ENCODE results near the gene CORT. TPM values are rescaled to one million over a fixed set of nuclear protein-coding genes. Genes with fewer than 3 reads are reported as not detected.
A peak's percentile ranks its signal among the peaks of the same experiment; 100 is the strongest.

Gene CORT
- total and polyA plus RNA-seq, 5 experiments from 2014 or later: 0.22 to 0.44 TPM; not detected in 3

- Mint-ChIP-seq H3K4me1 (peaks cover 12 to 23% (median 20%) of the 10 kb centered on the region in 4 donors), H3K9me3 (peaks cover 0 to 2% (median 0%) of the 10 kb centered on the region in 9 donors), H3K36me3 (peaks cover 0 to 22% (median 0%) of the 10 kb centered on the region in 3 donors), H3K4me3 (no peak overlapping the region), H3K27me3 (no peaks in the 10 kb centered on the region), H3K27ac (no peak overlapping the region)
- POLR2A ChIA-PET: interaction anchor here (0.7 kb wide), 1 partner anchor 486 kb away, joined by 4 read pairs; no protein-coding TSS in a partner anchor
- DNase-seq (no peak), ATAC-seq (no peak)
Observed at GRCh38 chr1:10490286-10490970, 40.6 kb downstream of the CORT start.

GRCh38 chr1:10494418-10494753, 44.6 kb downstream of the CORT start:
- Mint-ChIP-seq H3K9me3 (no peaks in the 10 kb centered on the region), H3K36me3 (peaks cover 0 to 19% (median 0%) of the 10 kb centered on the region in 3 donors), H3K4me1 (peaks cover 34 to 54% (median 47%) of the 10 kb centered on the region in 4 donors), H3K27me3 (no peaks in the 10 kb centered on the region), H3K4me3 (peak overlapping the region in 7 of 10 donors; percentile 76 to 93 (median 90)), H3K27ac (peak overlapping the region in 8 of 10 donors; percentile 91 to 99 (median 96))
- DNase-seq: no peak
- ATAC-seq: no peak
- POLR2A ChIA-PET: interaction anchor here (1.0 to 3.4 kb wide), 8 partner anchors 13 to 519 kb away, joined by 3 to 16 read pairs (median 6); partner anchors contain the start of genes CENPS and PEX14

GRCh38 chr1:10494754-10495474, 45.1 kb downstream of the CORT start:
- peaks cover 0 to 20% (median 0%) of the 10 kb centered on the region in 3 donors for H3K36me3 Mint-ChIP-seq
- H3K4me3 Mint-ChIP-seq: peak overlapping the region; percentile 76 to 93 (median 89)
- ATAC-seq (peak; percentile 71 to 82), DNase-seq (peak; percentile 61 to 85 (median 74))
- H3K27ac Mint-ChIP-seq: peak overlapping the region; percentile 91 to 99 (median 96)
- no peaks in the 10 kb centered on the region for H3K9me3 Mint-ChIP-seq
- H3K27me3 Mint-ChIP-seq: no peaks in the 10 kb centered on the region
- peaks cover 31 to 56% (median 50%) of the 10 kb centered on the region in 4 donors for H3K4me1 Mint-ChIP-seq
- POLR2A ChIA-PET: interaction anchor here (1.0 to 3.4 kb wide), 8 partner anchors 12 to 409 kb away, joined by 3 to 16 read pairs (median 6); partner anchors contain the start of genes CENPS, PEX14 and PGD

- POLR2A ChIA-PET: interaction anchor here (1.0 to 3.4 kb wide), 9 partner anchors 11 to 517 kb away, joined by 3 to 16 read pairs (median 4); partner anchors contain the start of genes CENPS, PEX14, PGD and TARDBP
- H3K36me3 Mint-ChIP-seq: peaks cover 0 to 20% (median 0%) of the 10 kb centered on the region in 3 donors
- ATAC-seq (peak in 1 of 2 donors; percentile 51), DNase-seq (no peak)
- H3K9me3 Mint-ChIP-seq: no peaks in the 10 kb centered on the region
- peaks cover 30 to 56% (median 51%) of the 10 kb centered on the region in 4 donors for H3K4me1 Mint-ChIP-seq
- peak overlapping the region; percentile 76 to 93 (median 89) for H3K4me3 Mint-ChIP-seq
- H3K27me3 Mint-ChIP-seq: no peaks in the 10 kb centered on the region
- H3K27ac Mint-ChIP-seq: peak overlapping the region; percentile 91 to 99 (median 96)
Observed at GRCh38 chr1:10495475-10495817, 45.6 kb downstream of the CORT start.

- peak overlapping the region; percentile 76 to 93 (median 89) for H3K4me3 Mint-ChIP-seq
- ATAC-seq (peak; percentile 64 to 70), DNase-seq (peak in 9 of 10 donors; percentile 33 to 75 (median 63))
- no peaks in the 10 kb centered on the region for H3K27me3 Mint-ChIP-seq
- POLR2A ChIA-PET: interaction anchor here (1.0 to 3.4 kb wide), 6 partner anchors 11 to 516 kb away, joined by 3 to 16 read pairs (median 6); partner anchors contain the start of genes CENPS, PGD and TARDBP
- no peaks in the 10 kb centered on the region for H3K9me3 Mint-ChIP-seq
- peaks cover 30 to 56% (median 52%) of the 10 kb centered on the region in 4 donors for H3K4me1 Mint-ChIP-seq
- H3K36me3 Mint-ChIP-seq: peaks cover 0 to 19% (median 0%) of the 10 kb centered on the region in 3 donors
- H3K27ac Mint-ChIP-seq: peak overlapping the region; percentile 91 to 99 (median 96)
Observed at GRCh38 chr1:10495952-10496351, 46.1 kb downstream of the CORT start.

GRCh38 chr1:10497109-10497508, 47.3 kb downstream of the CORT start:
- H3K4me1 Mint-ChIP-seq: peaks cover 30 to 61% (median 54%) of the 10 kb centered on the region in 4 donors
- H3K27me3 Mint-ChIP-seq: no peaks in the 10 kb centered on the region
- peak in 1 of 2 donors; percentile 6 for ATAC-seq
- peak overlapping the region in 8 of 10 donors; percentile 14 to 93 (median 49) for H3K4me3 Mint-ChIP-seq
- no peaks in the 10 kb centered on the region for H3K9me3 Mint-ChIP-seq
- peaks cover 0 to 21% (median 0%) of the 10 kb centered on the region in 3 donors for H3K36me3 Mint-ChIP-seq
- DNase-seq: peak in 2 of 10 donors; percentile 12 to 26
- peak overlapping the region in 7 of 10 donors; percentile 38 to 91 (median 62) for H3K27ac Mint-ChIP-seq
- POLR2A ChIA-PET: interaction anchor here (1.8 to 3.4 kb wide), 2 partner anchors 10 to 13 kb away, joined by 8 to 16 read pairs; no protein-coding TSS in a partner anchor

- ATAC-seq (no peak), DNase-seq (no peak)
- peak overlapping the region in 7 of 10 donors; percentile 11 to 91 (median 68) for H3K27ac Mint-ChIP-seq
- POLR2A ChIA-PET: interaction anchor here (1.8 kb wide), 1 partner anchor 12 kb away, joined by 8 read pairs; no protein-coding TSS in a partner anchor
- no peaks in the 10 kb centered on the region for H3K27me3 Mint-ChIP-seq
- H3K4me3 Mint-ChIP-seq: peak overlapping the region in 4 of 10 donors; percentile 3 to 43 (median 17)
- peaks cover 24 to 62% (median 53%) of the 10 kb centered on the region in 4 donors for H3K4me1 Mint-ChIP-seq
- H3K9me3 Mint-ChIP-seq: no peaks in the 10 kb centered on the region
- H3K36me3 Mint-ChIP-seq: peaks cover 0 to 24% (median 0%) of the 10 kb centered on the region in 3 donors
Observed at GRCh38 chr1:10498231-10498630, 48.4 kb downstream of the CORT start.

Other genes with a start within 250 kb of the CORT start
- 10 to 100 TPM; 10.0 to 11.4 TPM for gene KIF1B, start 239.5 kb upstream of the CORT start, total RNA-seq
- gene KIF1B, start 239.5 kb upstream of the CORT start, polyA plus RNA-seq: 1 to 10 TPM in 2 of 3 donors, under 1 TPM in 1; 0.70 to 2.1 (median 2.0) TPM
- 10 to 100 TPM; 42.2 to 46.6 TPM for gene PGD, start 51.0 kb upstream of the CORT start, total RNA-seq
- 10 to 100 TPM; 41.4 to 52.8 (median 46.6) TPM for gene PGD, start 51.0 kb upstream of the CORT start, polyA plus RNA-seq
- 1 to 10 TPM; 6.4 to 9.5 TPM for gene CENPS, start 19.6 kb upstream of the CORT start, total RNA-seq
- gene CENPS, start 19.6 kb upstream of the CORT start, polyA plus RNA-seq: 10 to 100 TPM in 1 of 3 donors, 1 to 10 TPM in 2; 8.6 to 11.2 (median 9.4) TPM
- 10 to 100 TPM; 30.2 to 33.0 TPM for gene DFFA, start 22.5 kb downstream of the CORT start, total RNA-seq
- gene DFFA, start 22.5 kb downstream of the CORT start, polyA plus RNA-seq: 10 to 100 TPM; 18.4 to 42.6 (median 20.9) TPM
- gene PEX14, start 24.9 kb downstream of the CORT start, total RNA-seq: 10 to 100 TPM; 23.7 TPM
- 1 to 10 TPM; 3.3 to 5.5 (median 4.6) TPM for gene PEX14, start 24.9 kb downstream of the CORT start, polyA plus RNA-seq